Fibroblast of skin of scalp (primary cell): ENCODE measurements around the gene RNASE13.
A peak's percentile ranks its signal among the peaks of the same experiment; 100 is the strongest.

Experiments used
- DNase-seq: peaks from one replicate; pipeline ENCODE4 v3.0.0-alpha.2; 2013

The RNASE13 gene

GRCh38 chr14:21063479-21063878 lies 28.9 kb upstream of the RNASE13 start:
- DNase-seq: peak; percentile 92

DNA sequence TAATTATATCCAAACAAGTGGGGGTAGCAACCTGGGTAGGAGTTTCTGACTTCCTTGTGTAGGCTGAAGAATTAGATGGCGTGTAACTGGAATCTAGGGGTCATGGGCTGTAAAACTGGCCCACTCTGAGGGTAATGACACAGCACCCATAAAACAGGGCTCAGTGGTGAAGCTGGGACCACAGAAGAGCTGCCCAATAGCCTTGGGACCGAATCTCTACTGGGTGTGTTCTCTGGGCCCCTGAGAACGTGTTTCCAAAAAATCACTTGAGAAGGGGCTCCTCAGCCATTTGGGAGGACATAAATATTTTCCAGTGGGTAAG lies 26.7 kb upstream of the RNASE13 start:
- no peak for DNase-seq

DNA sequence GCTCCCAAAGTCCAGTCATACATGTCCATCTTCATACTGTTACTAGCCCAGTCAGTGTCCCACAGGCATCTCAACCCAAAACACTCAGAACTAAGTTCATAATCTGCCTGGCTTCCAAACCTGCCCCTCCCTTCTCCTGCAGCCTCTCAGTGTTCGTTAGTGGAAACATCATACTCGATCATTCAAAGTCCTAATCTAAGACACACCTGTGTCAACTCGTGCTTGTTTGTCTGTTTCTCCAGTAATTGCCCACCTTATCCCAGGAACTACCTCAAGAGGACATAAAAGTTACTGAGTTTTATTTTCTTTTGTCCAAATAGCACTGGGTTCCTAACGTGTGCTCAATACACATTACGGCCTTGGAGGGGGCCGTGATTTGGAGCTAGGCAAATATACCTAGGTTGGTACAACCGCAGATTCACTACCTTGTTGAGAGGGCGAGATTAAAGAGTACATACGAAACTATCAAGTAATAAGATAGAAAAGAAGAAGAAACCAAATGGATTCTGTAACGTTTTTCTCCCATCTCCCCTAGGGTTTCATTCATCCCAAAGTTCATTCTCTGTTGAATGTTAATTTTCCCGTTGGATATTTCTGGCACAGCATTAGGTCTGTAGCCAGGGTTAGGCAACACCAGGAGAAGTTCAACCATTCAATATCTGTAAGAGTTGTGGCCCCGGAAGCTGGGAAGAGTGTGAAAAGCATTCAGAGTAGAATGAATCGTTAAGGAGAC lies 26.2 kb upstream of the RNASE13 start:
- no peak for DNase-seq

- peak; percentile 47 for DNase-seq
These were observed 25.4 kb upstream of the RNASE13 start for GRCh38 chr14:21059842-21060613.

DNA sequence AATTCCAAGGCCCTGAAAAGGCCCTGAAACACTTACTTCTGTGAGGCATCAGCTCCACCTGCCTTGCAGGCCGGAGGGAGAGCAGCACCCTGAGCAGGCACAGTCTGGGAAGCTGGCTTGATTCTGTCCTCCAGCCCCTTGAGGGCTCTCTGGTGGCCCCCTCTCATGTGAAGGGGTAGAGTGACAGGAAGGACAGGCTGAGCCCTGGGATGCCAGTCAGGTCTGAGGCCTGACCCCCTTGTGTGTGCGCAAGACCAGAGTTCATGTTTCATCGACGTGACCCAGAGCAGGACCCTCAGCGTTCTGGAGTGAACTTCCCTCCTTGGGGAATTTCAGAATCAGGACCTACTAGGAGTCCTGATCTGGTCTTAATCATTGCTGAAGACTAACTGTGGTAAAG lies 24.3 kb upstream of the RNASE13 start:
- DNase-seq: no peak

GRCh38 chr14:21057803-21058675 lies 23.4 kb upstream of the RNASE13 start, which contains the start of gene RNASE8:
RNASE8 (plus strand) TSS chr14:21057822; CDS start chr14:21057893, 71 bp downstream.
- peak; percentile 34 for DNase-seq

- peak; percentile 72 for DNase-seq
These were observed 22.0 kb upstream of the RNASE13 start for GRCh38 chr14:21056520-21057163.

GRCh38 chr14:21055432-21056117 lies 21.0 kb upstream of the RNASE13 start:
- no peak for DNase-seq

DNA sequence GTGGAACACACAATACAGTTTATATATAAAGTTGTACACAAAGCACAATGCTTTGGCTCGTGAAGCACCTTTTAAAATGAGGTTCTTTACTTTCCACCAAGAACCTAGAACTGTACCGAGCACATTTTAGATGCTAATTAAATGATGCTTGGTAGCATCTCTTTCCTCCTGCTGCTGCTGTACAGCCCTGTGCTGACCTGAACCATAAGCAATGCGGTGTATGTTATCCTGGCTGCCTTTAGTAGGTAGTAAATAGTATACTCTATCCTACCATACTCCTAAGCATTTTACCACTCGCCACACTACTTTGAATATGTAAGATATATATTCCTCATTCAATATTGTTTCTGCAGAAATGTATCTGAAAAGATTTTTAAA lies 20.1 kb upstream of the RNASE13 start:
- DNase-seq: no peak

GRCh38 chr14:21054123-21054767 lies 19.6 kb upstream of the RNASE13 start:
- no peak for DNase-seq

- DNase-seq: no peak
These were observed 18.8 kb upstream of the RNASE13 start for GRCh38 chr14:21053184-21054122.

- no peak for DNase-seq
These were observed 16.0 kb upstream of the RNASE13 start for GRCh38 chr14:21050597-21050996.

DNA sequence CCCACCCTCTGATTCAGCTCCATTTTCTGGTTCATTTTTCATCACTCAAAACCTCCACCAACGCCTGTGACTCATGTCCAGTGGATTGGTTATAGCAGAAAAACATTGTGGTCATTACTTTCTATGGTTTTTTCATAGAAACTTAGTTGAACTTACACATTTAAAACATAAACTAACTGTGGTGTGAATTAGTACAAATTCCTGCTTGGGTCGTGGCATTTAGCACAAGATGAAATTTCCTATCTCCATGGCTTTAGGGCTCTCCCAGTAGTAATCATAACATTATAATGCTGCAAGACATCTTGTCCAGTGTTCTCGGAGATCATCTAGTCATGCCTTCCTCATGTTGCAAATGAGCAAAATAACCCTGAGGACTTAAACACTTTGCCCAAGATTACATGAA lies 14.7 kb upstream of the RNASE13 start:
- peak; percentile 53 for DNase-seq

DNA sequence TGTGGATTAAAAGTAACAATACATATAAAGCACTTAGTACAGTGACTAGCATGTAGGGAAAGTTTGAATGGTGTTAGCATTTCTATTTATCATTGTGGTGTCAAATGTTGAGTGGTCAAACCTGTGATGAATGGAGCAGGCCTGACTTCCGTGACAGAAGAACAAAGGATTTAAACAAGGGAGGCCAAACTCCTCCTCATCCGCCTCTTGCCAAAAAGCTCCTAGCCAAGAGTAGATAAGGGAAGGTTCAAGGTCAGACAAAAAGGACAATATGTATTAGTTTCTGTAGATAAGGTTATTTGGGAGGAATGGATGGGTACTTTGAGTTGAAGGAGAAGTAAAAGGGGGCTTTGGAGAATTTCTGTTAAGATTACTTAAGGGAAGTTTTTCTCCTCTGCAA lies 14.0 kb upstream of the RNASE13 start:
- DNase-seq: no peak

DNA sequence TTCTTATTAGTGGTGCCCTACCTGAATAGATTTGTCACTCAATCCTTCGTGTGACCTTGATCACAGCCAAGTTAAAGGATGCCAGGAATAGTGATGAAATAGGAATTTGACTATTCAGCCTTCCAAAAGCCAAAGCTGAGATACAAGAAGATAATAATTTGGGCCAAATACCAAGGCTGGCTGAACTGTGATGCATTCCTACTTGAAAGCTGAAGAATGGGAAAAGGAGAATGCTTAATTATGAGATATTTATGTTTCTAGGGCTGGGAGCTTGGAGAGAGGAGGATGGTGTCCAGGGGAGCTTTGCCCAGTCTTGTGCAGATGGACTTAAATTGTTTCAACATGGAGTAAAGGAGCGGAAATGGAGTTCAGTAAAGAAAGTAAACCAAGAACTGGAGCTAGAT lies 12.8 kb upstream of the RNASE13 start:
- peak; percentile 36 for DNase-seq

DNA sequence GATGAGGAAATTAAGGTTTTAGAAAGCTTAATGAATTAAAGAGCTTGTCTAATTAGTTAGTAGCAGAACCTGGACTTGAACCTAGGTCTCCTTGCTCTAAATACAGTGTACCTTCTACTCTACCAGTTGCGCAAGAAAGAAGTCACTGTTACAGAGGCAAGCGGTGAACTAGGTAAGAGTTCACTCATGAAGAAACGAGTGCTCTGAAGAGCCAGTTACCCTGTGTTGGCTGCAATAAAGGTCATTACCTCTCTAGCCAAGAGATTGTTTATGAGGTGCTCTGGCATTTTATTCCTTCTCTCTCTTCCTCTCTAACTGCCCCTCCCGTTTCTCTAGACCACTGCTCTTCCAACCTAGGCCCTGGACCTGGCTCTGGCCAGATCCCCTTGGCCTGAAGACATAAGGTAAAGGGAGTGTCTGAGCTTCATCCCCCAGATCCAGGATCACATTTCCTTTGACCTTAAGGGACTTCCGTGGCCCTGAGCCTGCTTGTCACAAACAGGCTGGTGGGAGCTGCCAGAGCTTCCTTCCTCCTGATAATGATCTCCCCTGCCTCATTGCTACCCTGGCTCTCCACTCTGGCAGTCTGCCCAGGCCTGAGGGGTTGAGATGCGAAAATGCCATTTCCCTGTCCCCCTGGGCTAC lies 9.5 kb upstream of the RNASE13 start:
- no peak for DNase-seq

DNA sequence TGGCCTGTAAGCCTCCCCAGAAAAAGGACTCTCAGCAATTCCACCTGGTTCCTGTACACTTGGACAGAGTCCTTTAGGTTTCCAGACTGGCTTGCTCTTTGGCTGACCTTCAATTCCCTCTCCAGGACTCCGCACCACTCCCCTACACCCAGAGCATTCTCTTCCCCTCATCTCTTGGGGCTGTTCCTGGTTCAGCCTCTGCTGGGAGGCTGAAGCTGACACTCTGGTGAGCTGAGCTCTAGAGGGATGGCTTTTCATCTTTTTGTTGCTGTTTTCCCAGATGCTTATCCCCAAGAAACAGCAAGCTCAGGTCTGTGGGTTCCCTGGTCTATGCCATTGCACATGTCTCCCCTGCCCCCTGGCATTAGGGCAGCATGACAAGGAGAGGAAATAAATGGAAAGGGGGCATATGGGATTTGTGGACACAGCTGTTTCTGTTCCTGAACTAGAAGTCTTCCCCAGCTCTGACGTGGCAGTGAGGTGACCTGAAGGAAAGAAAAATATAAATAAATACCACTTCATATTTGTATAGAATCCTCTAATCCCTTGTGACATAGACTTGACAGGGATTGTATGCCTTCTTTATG lies 8.9 kb upstream of the RNASE13 start:
- DNase-seq: no peak

DNA sequence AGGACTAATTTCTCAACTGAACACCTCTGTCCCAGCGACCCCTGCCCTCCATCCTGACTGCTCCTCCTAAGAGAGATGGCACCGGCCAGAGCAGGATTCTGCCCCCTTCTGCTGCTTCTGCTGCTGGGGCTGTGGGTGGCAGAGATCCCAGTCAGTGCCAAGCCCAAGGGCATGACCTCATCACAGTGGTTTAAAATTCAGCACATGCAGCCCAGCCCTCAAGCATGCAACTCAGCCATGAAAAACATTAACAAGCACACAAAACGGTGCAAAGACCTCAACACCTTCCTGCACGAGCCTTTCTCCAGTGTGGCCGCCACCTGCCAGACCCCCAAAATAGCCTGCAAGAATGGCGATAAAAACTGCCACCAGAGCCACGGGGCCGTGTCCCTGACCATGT lies 8.3 kb upstream of the RNASE13 start:
- DNase-seq: no peak

- peak; percentile 14 for DNase-seq
These were observed 7.2 kb upstream of the RNASE13 start, which contains the start of gene RNASE7 for GRCh38 chr14:21041676-21042433. RNASE7 (plus strand) TSS chr14:21042362; CDS start chr14:21042993, 631 bp downstream.
